Testis (tissue), 3 donors: ENCODE results near the gene LGR5. TPM values are rescaled to one million over a fixed set of nuclear protein-coding genes. Genes with fewer than 3 reads are reported as not detected.

Experiments used
- DNase-seq: peaks from one replicate; pipeline ENCODE4 v3.0.0-alpha.2; 2019
- H3K27ac ChIP-seq, 2 donors: fragments of 200-600 bp; sonication (generic); one replicate each; pipeline ENCODE4 v1.5.1; 2019
- H3K27me3 ChIP-seq: fragments of 200-600 bp; sonication (generic); one replicate; pipeline ENCODE4 v1.5.1; 2019
- H3K36me3 ChIP-seq: fragments of 200-600 bp; sonication (generic); one replicate; pipeline ENCODE4 v1.5.1; 2017; ENCODE audit warnings: low read depth; ENCODE audit errors: missing control alignments
- H3K4me1 ChIP-seq: fragments of 200-600 bp; sonication (generic); one replicate; pipeline ENCODE4 v1.5.1; 2019
- H3K4me3 ChIP-seq, 2 donors: fragments of 200-600 bp; sonication (generic); one replicate each; pipeline ENCODE4 v1.5.1; 2017 to 2019
- H3K9me3 ChIP-seq: fragments of 200-600 bp; sonication (generic); one replicate; pipeline ENCODE4 v1.5.1; 2017
- POLR2A ChIP-seq: fragments of 450-650 bp; IDR thresholded peaks from one replicate; pipeline ENCODE4 v1.6.1; 2017; ENCODE audit warnings: antibody characterized with exemption, mild to moderate bottlenecking, moderate library complexity
- WGBS, 2 donors: methylation state at CpG; one replicate each; pipeline ENCODE4 v1.1.5; 2018; 5-methylcytosine and 5-hydroxymethylcytosine counted together
- intact Hi-C: fragments of 100-400 bp; cut with DNase I; formaldehyde crosslinking; loops from one replicate; pipeline ENCODE4 v1.15.1; 2023; ENCODE audit warnings: low total_unique reads
- polyA plus RNA-seq: library from polyadenylated mRNA; stranded (reverse); fragments of 350-450 nt; fragmentation: Illumina TruSeq; extraction: RNeasy Lipid Tissue Mini Kit (QIAGEN cat#74804); gene quantifications from one replicate; pipeline ENCODE4 v1.2.3, GENCODE V29; 2014; ENCODE audit warnings: low read depth, low replicate concordance; ENCODE audit not compliant: insufficient read depth
- total RNA-seq, 2 donors: library from RNA; depleted of rRNA; stranded (reverse); fragments of >200 nt; gene quantifications; one replicate each; pipeline ENCODE4 v1.2.3, GENCODE V29; 2016
- TF ChIP-seq, protein P1 (sequence below), 3 experiments: fragments of 450-650 bp in 2 of 3; fragments of 200-600 bp in 1 of 3; sonication (generic) in 1 of 3; IDR thresholded peaks; one replicate each; pipeline ENCODE4 v1.5.1; 2016 to 2019; ENCODE audit warnings: antibody characterized with exemption in 3 of 3, mild to moderate bottlenecking in 2 of 3, moderate library complexity in 1 of 3

The LGR5 gene
- total and polyA plus RNA-seq, 3 donors from 2014 or later = 0.25 to 0.39 (median 0.31) TPM

DNA sequence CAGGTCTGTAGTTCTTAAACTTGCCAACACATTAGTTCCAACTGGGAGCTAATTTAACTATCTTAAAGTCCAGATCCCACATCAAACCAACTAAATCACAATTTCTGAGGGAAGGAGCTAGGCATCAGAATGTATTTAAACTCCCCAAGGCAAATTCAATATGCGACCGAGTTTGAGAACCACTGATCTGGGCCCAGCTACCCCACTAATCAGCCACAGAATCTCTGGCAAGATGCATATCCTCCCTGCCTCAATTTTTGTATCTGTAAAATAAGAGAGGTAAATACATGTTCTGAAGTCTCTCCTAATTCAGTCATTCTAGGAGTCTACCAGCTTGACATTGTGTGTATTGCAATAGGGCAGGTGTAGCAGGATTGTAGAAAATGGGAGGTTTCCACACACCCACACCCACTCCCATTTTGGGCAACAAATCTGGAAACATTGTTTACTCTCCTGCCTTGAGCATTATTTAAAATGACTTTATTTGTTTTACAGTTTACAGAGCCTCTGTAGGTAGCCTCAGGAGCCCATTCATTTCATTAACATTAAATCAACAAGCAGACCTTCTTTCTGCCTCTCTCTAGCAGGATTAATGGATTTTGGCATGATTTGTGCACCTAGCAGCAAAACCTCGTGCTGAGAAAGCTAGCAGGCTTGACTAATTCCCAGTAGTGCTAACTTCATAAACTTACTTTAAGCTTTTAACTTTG lies 15.6 kb downstream of the LGR5 start:
- WGBS, 2 donors = 76 to 77% methylated on average over 3 of the region's 3 CpGs

DNA sequence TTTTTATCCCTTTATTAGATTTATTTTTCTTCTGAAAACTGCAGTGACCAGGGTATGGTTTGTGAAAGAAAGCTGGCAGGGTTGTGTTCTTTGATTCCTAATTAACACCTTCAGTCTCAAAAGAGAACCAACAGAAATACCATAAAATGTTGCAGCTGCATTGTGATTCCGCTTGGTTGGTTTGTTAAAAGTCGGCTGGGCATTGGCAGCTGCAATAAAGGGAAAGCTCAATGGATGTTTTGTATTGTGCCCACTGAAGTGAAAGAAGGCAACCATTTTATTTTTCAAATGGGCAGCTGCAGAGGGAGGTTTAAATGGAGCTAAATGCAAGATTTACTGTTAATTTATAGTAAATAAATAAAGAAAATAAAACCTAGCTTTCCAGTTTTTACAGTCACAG lies 16.7 kb downstream of the LGR5 start:
- WGBS, 2 donors = 77 to 86% methylated on average over 2 of the region's 2 CpGs
- no peaks in the 10 kb centered on the region for H3K4me1 ChIP-seq
- no peaks in the 10 kb centered on the region for H3K36me3 ChIP-seq
- H3K4me3 ChIP-seq = no peak overlapping the region
- intact Hi-C loops = no loop called here
- no peaks in the 10 kb centered on the region for H3K27me3 ChIP-seq
- no peaks in the 10 kb centered on the region for H3K9me3 ChIP-seq
- DNase-seq = no peak
- no peak overlapping the region for H3K27ac ChIP-seq
- TF ChIP-seq, protein P1, sequence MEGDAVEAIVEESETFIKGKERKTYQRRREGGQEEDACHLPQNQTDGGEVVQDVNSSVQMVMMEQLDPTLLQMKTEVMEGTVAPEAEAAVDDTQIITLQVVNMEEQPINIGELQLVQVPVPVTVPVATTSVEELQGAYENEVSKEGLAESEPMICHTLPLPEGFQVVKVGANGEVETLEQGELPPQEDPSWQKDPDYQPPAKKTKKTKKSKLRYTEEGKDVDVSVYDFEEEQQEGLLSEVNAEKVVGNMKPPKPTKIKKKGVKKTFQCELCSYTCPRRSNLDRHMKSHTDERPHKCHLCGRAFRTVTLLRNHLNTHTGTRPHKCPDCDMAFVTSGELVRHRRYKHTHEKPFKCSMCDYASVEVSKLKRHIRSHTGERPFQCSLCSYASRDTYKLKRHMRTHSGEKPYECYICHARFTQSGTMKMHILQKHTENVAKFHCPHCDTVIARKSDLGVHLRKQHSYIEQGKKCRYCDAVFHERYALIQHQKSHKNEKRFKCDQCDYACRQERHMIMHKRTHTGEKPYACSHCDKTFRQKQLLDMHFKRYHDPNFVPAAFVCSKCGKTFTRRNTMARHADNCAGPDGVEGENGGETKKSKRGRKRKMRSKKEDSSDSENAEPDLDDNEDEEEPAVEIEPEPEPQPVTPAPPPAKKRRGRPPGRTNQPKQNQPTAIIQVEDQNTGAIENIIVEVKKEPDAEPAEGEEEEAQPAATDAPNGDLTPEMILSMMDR (IDR thresholded peaks at IDR 0.05) = no peak
- no peak for TF ChIP-seq POLR2A

More for the DNA sequence above, 15.6 kb downstream of the LGR5 start:
- H3K27ac ChIP-seq = no peak overlapping the region
- TF ChIP-seq, protein P1 (IDR thresholded peaks at IDR 0.05) = no peak
- no peak for TF ChIP-seq POLR2A
- no peaks in the 10 kb centered on the region for H3K36me3 ChIP-seq
- H3K27me3 ChIP-seq = no peaks in the 10 kb centered on the region
- H3K9me3 ChIP-seq = no peaks in the 10 kb centered on the region
- H3K4me1 ChIP-seq = no peaks in the 10 kb centered on the region
- no peak overlapping the region for H3K4me3 ChIP-seq
- DNase-seq = no peak
- intact Hi-C loops = no loop called here

DNA sequence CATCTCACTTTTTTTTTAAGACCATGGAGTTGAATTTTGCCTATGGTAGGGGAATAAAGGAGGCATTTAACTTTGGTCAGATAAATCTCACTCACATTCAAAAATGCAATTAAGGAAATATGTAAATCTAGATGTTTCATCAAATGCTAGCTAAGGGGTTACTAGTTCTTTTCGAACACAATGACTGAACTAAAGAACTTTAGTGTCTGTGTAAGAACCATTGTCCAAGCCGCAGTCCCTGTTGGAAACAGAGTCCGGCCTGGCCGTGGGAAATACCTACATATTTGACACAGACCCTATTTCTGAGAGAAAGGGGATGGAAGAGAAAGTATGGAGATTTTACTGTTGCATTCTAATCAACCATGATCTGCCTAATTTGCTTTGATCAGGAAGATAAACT lies 17.4 kb downstream of the LGR5 start:
- TF ChIP-seq POLR2A = no peak
- TF ChIP-seq, protein P1 (IDR thresholded peaks at IDR 0.05) = no peak
- DNase-seq = no peak
- WGBS, 2 donors = 92 to 96% methylated on average over 4 of the region's 4 CpGs
- Histone ChIP-seq H3K36me3 (no peaks in the 10 kb centered on the region), H3K4me3 (no peak overlapping the region), H3K9me3 (no peaks in the 10 kb centered on the region), H3K27ac (no peak overlapping the region), H3K27me3 (no peaks in the 10 kb centered on the region), H3K4me1 (no peaks in the 10 kb centered on the region)
- intact Hi-C loops = no loop called here

DNA sequence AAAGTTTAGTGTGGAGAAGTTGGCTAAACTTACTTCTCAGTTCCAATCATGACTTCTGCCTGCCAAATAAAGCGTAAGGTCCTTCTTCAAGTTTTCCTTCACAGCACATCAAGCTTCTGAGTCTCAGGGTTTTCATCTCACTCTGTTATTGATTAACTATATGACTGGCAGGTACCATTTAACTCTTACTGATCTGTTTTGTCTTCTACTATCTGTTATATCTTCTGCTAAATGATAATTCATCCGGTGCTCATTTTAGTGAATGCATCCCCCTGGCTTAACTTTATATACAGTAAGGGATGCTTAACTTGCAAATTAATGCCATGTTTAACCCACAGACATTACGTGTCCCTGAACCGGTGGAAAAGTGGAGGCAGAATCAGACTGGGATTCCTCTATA lies 20.7 kb downstream of the LGR5 start:
- TF ChIP-seq POLR2A = no peak
- TF ChIP-seq, protein P1 (IDR thresholded peaks at IDR 0.05) = no peak
- no peak overlapping the region for H3K27ac ChIP-seq
- no peaks in the 10 kb centered on the region for H3K36me3 ChIP-seq
- no peaks in the 10 kb centered on the region for H3K4me1 ChIP-seq
- H3K9me3 ChIP-seq = no peaks in the 10 kb centered on the region
- no peak overlapping the region for H3K4me3 ChIP-seq
- H3K27me3 ChIP-seq = no peaks in the 10 kb centered on the region
- 94 to 95% methylated on average over 4 of the region's 4 CpGs for WGBS, 2 donors
- DNase-seq = no peak
- intact Hi-C loops = no loop called here
